KMS-11 (cell line): ENCODE measurements around the gene H1-8.

Experiments
- H2AFZ ChIP-seq: fragments of 200-600 bp; sonication (generic); 2 replicates; pipeline ENCODE4 v1.6.1; 2016; ENCODE audit warnings: antibody characterized with exemption, mixed run types, low read depth
- H3K27ac ChIP-seq: fragments of 200-600 bp; sonication (generic); 2 replicates; pipeline ENCODE4 v1.6.1; 2016; ENCODE audit warnings: mild to moderate bottlenecking, mixed run types
- H3K27me3 ChIP-seq: fragments of 200-600 bp; sonication (generic); 2 replicates; pipeline ENCODE4 v1.6.1; 2017; ENCODE audit warnings: mild to moderate bottlenecking, low read depth, mixed run types, moderate library complexity; ENCODE audit not compliant: insufficient read depth
- H3K36me3 ChIP-seq: fragments of 200-600 bp; sonication (generic); 2 replicates; pipeline ENCODE4 v1.6.1; 2017; ENCODE audit warnings: mild to moderate bottlenecking, mixed run types; ENCODE audit not compliant: insufficient read depth
- H3K4me1 ChIP-seq: fragments of 200-600 bp; sonication (generic); 2 replicates; pipeline ENCODE4 v1.6.1; 2016; ENCODE audit warnings: mild to moderate bottlenecking, low read depth, mixed run types; ENCODE audit not compliant: poor library complexity, severe bottlenecking
- H3K4me2 ChIP-seq: fragments of 200-600 bp; sonication (generic); 2 replicates; pipeline ENCODE4 v1.7.0; 2016; ENCODE audit warnings: mild to moderate bottlenecking, mixed run types
- H3K4me3 ChIP-seq: fragments of 200-600 bp; sonication (generic); IDR thresholded peaks from 2 replicates; pipeline ENCODE4 v1.6.1; 2017; ENCODE audit warnings: low read depth, low read length, mixed read lengths; ENCODE audit not compliant: insufficient read depth
- H3K79me2 ChIP-seq: fragments of 200-600 bp; sonication (generic); 2 replicates; pipeline ENCODE4 v1.6.1; 2016; ENCODE audit warnings: low read depth, mixed run types; ENCODE audit not compliant: insufficient read depth
- H3K9ac ChIP-seq: fragments of 200-600 bp; sonication (generic); 2 replicates; pipeline ENCODE4 v1.6.1; 2016; ENCODE audit warnings: mild to moderate bottlenecking, mixed run types
- H4K20me1 ChIP-seq: fragments of 200-600 bp; sonication (generic); 2 replicates; pipeline ENCODE4 v1.6.1; 2016; ENCODE audit warnings: mild to moderate bottlenecking, mixed run types; ENCODE audit not compliant: insufficient read depth
- CTCF ChIP-seq: fragments of 200-600 bp; sonication (generic); conservative IDR thresholded peaks from 2 replicates; pipeline ENCODE4 v1.6.1; 2017; ENCODE audit warnings: low read depth, mild to moderate bottlenecking, antibody characterized with exemption, low read length, moderate library complexity, mixed read lengths

H1-8 gene

GRCh38 chr3:129560911-129561594 lies 18.1 kb downstream of the H1-8 start:
- Histone ChIP-seq H3K27me3 (no peaks in the 10 kb centered on the region), H3K79me2 (no peaks in the 10 kb centered on the region), H3K4me3 (no peak overlapping the region), H4K20me1 (no peaks in the 10 kb centered on the region), H3K4me2 (no peak overlapping the region), H3K27ac (no peak overlapping the region), H3K9ac (no peak overlapping the region), H3K4me1 (peaks cover 6% of the 10 kb centered on the region), H2AFZ (no peak overlapping the region), H3K36me3 (no peaks in the 10 kb centered on the region)
- TF ChIP-seq CTCF: no peak

GRCh38 chr3:129561619-129562248 lies 18.8 kb downstream of the H1-8 start:
- H2AFZ ChIP-seq: no peak overlapping the region
- no peaks in the 10 kb centered on the region for H4K20me1 ChIP-seq
- H3K36me3 ChIP-seq: no peaks in the 10 kb centered on the region
- no peak overlapping the region for H3K4me3 ChIP-seq
- no peaks in the 10 kb centered on the region for H3K79me2 ChIP-seq
- H3K9ac ChIP-seq: no peak overlapping the region
- no peak for TF ChIP-seq CTCF
- H3K27me3 ChIP-seq: no peaks in the 10 kb centered on the region
- H3K27ac ChIP-seq: no peak overlapping the region
- H3K4me2 ChIP-seq: no peak overlapping the region
- H3K4me1 ChIP-seq: peaks cover 6% of the 10 kb centered on the region

GRCh38 chr3:129562803-129563202 lies 19.8 kb downstream of the H1-8 start:
- no peak overlapping the region for H3K4me2 ChIP-seq
- no peaks in the 10 kb centered on the region for H4K20me1 ChIP-seq
- no peaks in the 10 kb centered on the region for H3K79me2 ChIP-seq
- no peak for TF ChIP-seq CTCF
- H3K36me3 ChIP-seq: no peaks in the 10 kb centered on the region
- peaks cover 6% of the 10 kb centered on the region for H3K4me1 ChIP-seq
- no peak overlapping the region for H3K9ac ChIP-seq
- no peak overlapping the region for H3K4me3 ChIP-seq
- no peak overlapping the region for H2AFZ ChIP-seq
- no peak overlapping the region for H3K27ac ChIP-seq
- H3K27me3 ChIP-seq: no peaks in the 10 kb centered on the region

GRCh38 chr3:129563332-129563731 lies 20.4 kb downstream of the H1-8 start:
- Histone ChIP-seq H2AFZ (no peak overlapping the region), H3K9ac (no peak overlapping the region), H3K27me3 (no peaks in the 10 kb centered on the region), H3K4me2 (no peak overlapping the region), H3K4me3 (no peak overlapping the region), H4K20me1 (no peaks in the 10 kb centered on the region), H3K36me3 (no peaks in the 10 kb centered on the region), H3K79me2 (no peaks in the 10 kb centered on the region), H3K27ac (no peak overlapping the region), H3K4me1 (peaks cover 6% of the 10 kb centered on the region)
- no peak for TF ChIP-seq CTCF
